Smooth muscle cell (in vitro differentiated cells): Measurements from ENCODE around the gene AMACR. TPM values are rescaled to one million over a fixed set of nuclear protein-coding genes. Genes with fewer than 3 reads are reported as not detected.

Experiments used
- DNase-seq: peaks from one replicate; lab custom pipeline; 2025; ENCODE audit not compliant: unreplicated experiment; lab: John Stamatoyannopoulos, UW
- H2AFZ ChIP-seq: fragments of 200-600 bp; sonication (generic); 2 replicates; pipeline ENCODE4 v1.6.0; 2016; ENCODE audit warnings: antibody characterized with exemption, low read depth, mild to moderate bottlenecking
- H3F3A ChIP-seq: fragments of 200-600 bp; sonication (generic); 2 replicates; pipeline ENCODE4 v1.6.0; 2017; ENCODE audit warnings: antibody characterized with exemption, low read depth
- H3K27ac ChIP-seq: fragments of 200-600 bp; sonication (generic); 2 replicates; pipeline ENCODE4 v1.5.1; 2016; ENCODE audit warnings: low read depth, mild to moderate bottlenecking
- H3K27me3 ChIP-seq: fragments of 200-600 bp; sonication (generic); 2 replicates; pipeline ENCODE4 v1.6.1; 2016; ENCODE audit warnings: low read depth, mild to moderate bottlenecking
- H3K36me3 ChIP-seq: fragments of 200-600 bp; sonication (generic); 2 replicates; pipeline ENCODE4 v1.5.1; 2016; ENCODE audit warnings: low read depth
- H3K4me1 ChIP-seq: fragments of 200-600 bp; sonication (generic); 2 replicates; pipeline ENCODE4 v1.5.1; 2016; ENCODE audit warnings: low read depth
- H3K4me2 ChIP-seq: fragments of 200-600 bp; sonication (generic); 2 replicates; pipeline ENCODE4 v1.6.0; 2016; ENCODE audit warnings: mild to moderate bottlenecking
- H3K4me3 ChIP-seq: fragments of 200-600 bp; sonication (generic); 2 replicates; pipeline ENCODE4 v1.5.1; 2016; ENCODE audit warnings: mild to moderate bottlenecking
- H3K79me2 ChIP-seq: fragments of 200-600 bp; sonication (generic); 2 replicates; pipeline ENCODE4 v1.6.0; 2016; ENCODE audit warnings: low read depth, mild to moderate bottlenecking
- H3K9ac ChIP-seq: fragments of 200-600 bp; sonication (generic); 2 replicates; pipeline ENCODE4 v1.6.0; 2016; ENCODE audit warnings: low read depth
- H3K9me3 ChIP-seq: fragments of 200-600 bp; sonication (generic); replicated peaks from 2 replicates; pipeline ENCODE4 v1.5.1; 2016; ENCODE audit warnings: low read depth
- H4K20me1 ChIP-seq: fragments of 200-600 bp; sonication (generic); 2 replicates; pipeline ENCODE4 v1.6.0; 2016; ENCODE audit warnings: low read depth
- CTCF ChIP-seq: fragments of 200-600 bp; sonication (generic); IDR thresholded peaks from 2 replicates; pipeline ENCODE4 v1.5.1; 2017; ENCODE audit warnings: borderline replicate concordance, mild to moderate bottlenecking, antibody characterized with exemption; ENCODE audit not compliant: insufficient read depth, poor library complexity, severe bottlenecking
- WGBS: methylation state at CpG from one replicate; pipeline ENCODE4 v1.1.7; 2016; ENCODE audit warnings: low lambda C conversion rate; 5-methylcytosine and 5-hydroxymethylcytosine counted together
- polyA plus RNA-seq: library from polyadenylated mRNA; unstranded; fragments of >200 nt; fragmentation: Nextera tagmentation; extraction: Ambion mirVana; gene quantifications from 2 replicates; pipeline ENCODE4 v1.2.1, GENCODE V29; 2016
- total RNA-seq: library from RNA; depleted of rRNA; stranded (reverse); fragments of >200 nt; gene quantifications from 2 replicates; pipeline ENCODE4 v1.2.3, GENCODE V29; 2014

Gene AMACR
- total and polyA plus RNA-seq, 2 experiments from 2014 or later: 14.1 to 14.5 TPM

DNA sequence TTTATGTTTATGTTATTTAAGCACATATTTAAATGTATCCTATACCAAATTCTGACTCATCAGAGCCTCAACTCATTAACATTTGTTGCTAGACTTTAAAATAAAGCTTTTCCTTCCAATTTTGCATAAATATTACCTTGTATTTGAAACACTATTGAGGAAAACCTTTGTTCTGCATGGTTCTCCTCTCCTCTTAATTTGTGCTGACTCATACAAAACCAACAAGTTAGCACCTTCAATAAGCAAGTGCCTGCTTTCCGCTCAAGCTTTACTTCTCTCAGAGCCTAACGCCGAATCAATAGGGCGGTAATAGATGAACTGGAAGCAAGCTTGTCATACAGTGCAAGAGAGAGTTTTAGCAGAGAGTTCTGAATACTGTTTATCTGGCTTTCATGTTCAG, 7.9 kb downstream of the AMACR start:
- H3K27me3 ChIP-seq: no peaks in the 10 kb centered on the region
- H3K9me3 ChIP-seq: no peaks in the 10 kb centered on the region
- H3K27ac ChIP-seq: no peak overlapping the region
- H3K9ac ChIP-seq: no peak overlapping the region
- DNase-seq: no peak
- peaks cover 4% of the 10 kb centered on the region for H3K4me1 ChIP-seq
- H4K20me1 ChIP-seq: no peaks in the 10 kb centered on the region
- TF ChIP-seq CTCF: no peak
- no peak overlapping the region for H2AFZ ChIP-seq
- H3F3A ChIP-seq: no peaks in the 10 kb centered on the region
- H3K79me2 ChIP-seq: no peaks in the 10 kb centered on the region
- 89% methylated on average over 4 of the region's 4 CpGs for WGBS
- H3K4me2 ChIP-seq: no peak overlapping the region
- no peaks in the 10 kb centered on the region for H3K36me3 ChIP-seq
- H3K4me3 ChIP-seq: no peak overlapping the region

GRCh38 chr5:33997331-33997983, 10.4 kb downstream of the AMACR start:
- Histone ChIP-seq H3K27me3 (no peaks in the 10 kb centered on the region), H2AFZ (no peak overlapping the region), H3K9me3 (no peaks in the 10 kb centered on the region), H4K20me1 (no peaks in the 10 kb centered on the region), H3F3A (no peaks in the 10 kb centered on the region), H3K79me2 (no peaks in the 10 kb centered on the region), H3K9ac (no peak overlapping the region), H3K27ac (no peak overlapping the region), H3K4me2 (no peak overlapping the region), H3K4me1 (no peaks in the 10 kb centered on the region), H3K4me3 (no peak overlapping the region), H3K36me3 (peaks cover 4% of the 10 kb centered on the region)
- no peak for DNase-seq
- WGBS: 80% methylated on average over 6 of the region's 6 CpGs
- peak; percentile 47 for TF ChIP-seq CTCF

DNA sequence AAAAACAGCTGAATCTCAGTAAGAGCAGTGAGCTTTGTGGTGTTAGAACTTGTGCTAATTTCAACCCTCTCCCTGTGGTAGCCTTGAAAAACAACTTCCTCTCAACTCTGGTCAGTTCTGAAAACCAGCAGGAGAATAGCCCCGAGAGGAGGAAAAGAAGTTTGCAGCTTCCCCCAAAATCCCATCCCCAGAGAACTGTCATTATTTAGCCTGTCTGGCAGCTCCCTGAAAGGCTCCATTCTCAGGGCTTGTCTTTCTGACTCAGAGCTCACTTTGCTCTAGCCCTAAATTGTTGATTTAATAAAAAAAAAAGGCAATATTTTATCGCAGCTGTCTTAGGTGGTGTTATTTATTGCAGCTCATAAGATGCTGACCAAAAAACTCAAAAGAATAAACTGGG, 12.0 kb downstream of the AMACR start:
- no peak for DNase-seq
- no peak for TF ChIP-seq CTCF
- Histone ChIP-seq H3F3A (no peaks in the 10 kb centered on the region), H2AFZ (no peak overlapping the region), H3K4me3 (no peak overlapping the region), H3K4me1 (no peaks in the 10 kb centered on the region), H3K9me3 (no peaks in the 10 kb centered on the region), H4K20me1 (no peaks in the 10 kb centered on the region), H3K9ac (no peak overlapping the region), H3K27ac (no peak overlapping the region), H3K27me3 (no peaks in the 10 kb centered on the region), H3K79me2 (no peaks in the 10 kb centered on the region), H3K4me2 (no peak overlapping the region), H3K36me3 (peaks cover 4% of the 10 kb centered on the region)
- 76% methylated on average over 2 of the region's 2 CpGs for WGBS

GRCh38 chr5:33994845-33995244, 13.0 kb downstream of the AMACR start:
- 84% methylated on average over 1 of the region's 1 CpG for WGBS
- no peak overlapping the region for H3K9ac ChIP-seq
- DNase-seq: no peak
- no peak for TF ChIP-seq CTCF
- H2AFZ ChIP-seq: no peak overlapping the region
- no peaks in the 10 kb centered on the region for H3K79me2 ChIP-seq
- no peaks in the 10 kb centered on the region for H3K4me1 ChIP-seq
- peaks cover 4% of the 10 kb centered on the region for H3K36me3 ChIP-seq
- H3K4me3 ChIP-seq: no peak overlapping the region
- no peaks in the 10 kb centered on the region for H4K20me1 ChIP-seq
- H3K27ac ChIP-seq: no peak overlapping the region
- H3K4me2 ChIP-seq: no peak overlapping the region
- no peaks in the 10 kb centered on the region for H3K9me3 ChIP-seq
- no peaks in the 10 kb centered on the region for H3F3A ChIP-seq
- H3K27me3 ChIP-seq: no peaks in the 10 kb centered on the region
